SK-N-SH (cell line): Measurements from ENCODE around the gene OPCML. TPM values are rescaled to one million over a fixed set of nuclear protein-coding genes. Genes with fewer than 3 reads are reported as not detected.

Experiments
- CTCF ChIA-PET: fragments of 300-600, 350-600 bp; formaldehyde crosslinking; extraction: SDS; loops from one replicate; lab custom pipeline; 2021; lab: Yijun Ruan, JAX
- POLR2A ChIA-PET: fragments of 350-600 bp; sonication (Branson Sonifier 250); formaldehyde crosslinking; extraction: SDS; loops from one replicate; lab custom pipeline; 2020; ENCODE audit warnings: antibody characterized with exemption, inconsistent platforms; lab: Yijun Ruan, JAX
- DNase-seq: peaks from one replicate; pipeline ENCODE4 v3.0.0; 2012
- H2AFZ ChIP-seq: fragments of 200-600 bp; sonication (generic); 2 replicates; pipeline ENCODE4 v1.8.1; 2016; ENCODE audit warnings: antibody characterized with exemption, mild to moderate bottlenecking, low read depth
- H3F3A ChIP-seq: fragments of 200-600 bp; sonication (generic); replicated peaks from 2 replicates; pipeline ENCODE3; 2016; ENCODE audit warnings: antibody characterized with exemption, mild to moderate bottlenecking; ENCODE audit not compliant: insufficient read depth
- H3K27ac ChIP-seq, 2 experiments: fragments of 200-500 bp in 1 of 2; fragments of 200-600 bp in 1 of 2; sonication (Bioruptor generic) in 1 of 2; sonication (generic), shearing (Covaris generic) in 1 of 2; 2 replicates each; pipeline versions ENCODE4 v1.5.1 to v1.6.1; 2014 to 2016; ENCODE audit warnings: low read depth in 2 of 2, inconsistent platforms in 1 of 2, low read length in 1 of 2, mild to moderate bottlenecking in 1 of 2, mixed read lengths in 1 of 2
- H3K27me3 ChIP-seq: fragments of 200-600 bp; sonication (generic), shearing (Covaris generic); 2 replicates; pipeline ENCODE4 v1.6.1; 2016; ENCODE audit warnings: mixed run types; ENCODE audit not compliant: insufficient read depth
- H3K36me3 ChIP-seq, 2 experiments: fragments of 200-500 bp in 1 of 2; fragments of 200-600 bp in 1 of 2; sonication (Bioruptor generic) in 1 of 2; sonication (generic) in 1 of 2; replicated peaks in 1 of 2; 2 replicates each; pipeline versions ENCODE3 to v1.5.1; 2014 to 2016; ENCODE audit warnings: low read length in 1 of 2, mild to moderate bottlenecking in 1 of 2; ENCODE audit not compliant: insufficient read depth in 2 of 2, control insufficient read depth in 1 of 2
- H3K4me1 ChIP-seq, 2 experiments: fragments of 200-500 bp in 1 of 2; fragments of 200-600 bp in 1 of 2; sonication (Bioruptor generic) in 1 of 2; sonication (generic), shearing (Covaris generic) in 1 of 2; 2 replicates each; pipeline versions ENCODE4 v1.5.1 to v1.6.1; 2014 to 2016; ENCODE audit warnings: low read depth in 1 of 2, low read length in 1 of 2, mixed run types in 1 of 2; ENCODE audit not compliant: insufficient read depth in 2 of 2, control insufficient read depth in 1 of 2
- H3K4me2 ChIP-seq: fragments of 200-600 bp; sonication (generic), shearing (Covaris generic); 2 replicates; pipeline ENCODE4 v1.6.1; 2017; ENCODE audit warnings: mixed run types
- H3K4me3 ChIP-seq, 2 experiments: fragments of 200-500 bp in 1 of 2; fragments of 200-600 bp in 1 of 2; sonication (Bioruptor generic) in 1 of 2; sonication (generic), shearing (Covaris generic) in 1 of 2; 2 replicates each; pipeline versions ENCODE4 v1.5.1 to v1.8.1; 2014 to 2016; ENCODE audit warnings: low read depth in 2 of 2, inconsistent platforms in 1 of 2, low read length in 1 of 2, mild to moderate bottlenecking in 1 of 2, mixed read lengths in 1 of 2, moderate library complexity in 1 of 2
- H3K79me2 ChIP-seq: fragments of 200-600 bp; sonication (generic); 2 replicates; pipeline ENCODE4 v1.8.1; 2017; ENCODE audit warnings: mild to moderate bottlenecking; ENCODE audit not compliant: insufficient read depth
- H3K9ac ChIP-seq: fragments of 200-600 bp; sonication (generic); 2 replicates; pipeline ENCODE4 v1.6.1; 2017; ENCODE audit warnings: mixed run types
- H3K9me2 ChIP-seq: fragments of 200-600 bp; sonication (generic); 2 replicates; pipeline ENCODE4 v1.6.1; 2017; ENCODE audit warnings: mixed run types
- H3K9me3 ChIP-seq: fragments of 200-600 bp; sonication (generic); 2 replicates; pipeline ENCODE4 v1.6.1; 2017; ENCODE audit warnings: mixed run types, mild to moderate bottlenecking, moderate library complexity
- H4K20me1 ChIP-seq: fragments of 200-600 bp; sonication (generic); 2 replicates; pipeline ENCODE4 v1.6.1; 2017; ENCODE audit warnings: mild to moderate bottlenecking, mixed run types; ENCODE audit not compliant: insufficient read depth
- ELF1 ChIP-seq: IDR thresholded peaks from 2 replicates; pipeline ENCODE4 v1.4.0; 2012
- JUND ChIP-seq: IDR thresholded peaks from 2 replicates; pipeline ENCODE4 v1.4.0; 2012
- MXI1 ChIP-seq: IDR thresholded peaks from 2 replicates; pipeline ENCODE4 v1.6.1; 2012; ENCODE audit warnings: mild to moderate bottlenecking, low read depth, low read length, improper control_type of control experiment
- NFIC ChIP-seq: IDR thresholded peaks from 2 replicates; pipeline ENCODE4 v1.4.0; 2012; ENCODE audit warnings: borderline replicate concordance
- RAD21 ChIP-seq: IDR thresholded peaks from 2 replicates; pipeline ENCODE4 v1.6.1; 2012; ENCODE audit warnings: mild to moderate bottlenecking, low read length
- RXRA ChIP-seq: IDR thresholded peaks from 2 replicates; pipeline ENCODE4 v1.4.0; 2012; ENCODE audit warnings: low read depth, mild to moderate bottlenecking, borderline replicate concordance
- WGBS: methylation state at CpG from one replicate; pipeline ENCODE4 v1.1.6; 2017; ENCODE audit warnings: low lambda C conversion rate; 5-methylcytosine and 5-hydroxymethylcytosine counted together
- polyA plus RNA-seq, 3 experiments: library from polyadenylated mRNA; depleted of rRNA; stranded (reverse); fragments of >200 nt; gene quantifications; 2 replicates each; pipeline ENCODE4 v1.2.3, GENCODE V29; 2012
- TF ChIP-seq, protein P1 (sequence below): fragments of 150-350 bp; IDR thresholded peaks from 2 replicates; pipeline ENCODE4 v1.6.1; 2017; ENCODE audit warnings: antibody characterized with exemption, low read length, low read depth, borderline replicate concordance
- TF ChIP-seq, protein P2 (sequence below): IDR thresholded peaks from 2 replicates; pipeline ENCODE4 v1.4.0; 2012; ENCODE audit warnings: low read depth, borderline replicate concordance
- TF ChIP-seq, protein P3 (sequence below): IDR thresholded peaks from 2 replicates; pipeline ENCODE4 v1.4.0; 2012; ENCODE audit warnings: low read depth, borderline replicate concordance

OPCML gene
- polyA plus RNA-seq, 1 of the 3 experiments (the other 2 are of a cell fraction) = not detected

DNA sequence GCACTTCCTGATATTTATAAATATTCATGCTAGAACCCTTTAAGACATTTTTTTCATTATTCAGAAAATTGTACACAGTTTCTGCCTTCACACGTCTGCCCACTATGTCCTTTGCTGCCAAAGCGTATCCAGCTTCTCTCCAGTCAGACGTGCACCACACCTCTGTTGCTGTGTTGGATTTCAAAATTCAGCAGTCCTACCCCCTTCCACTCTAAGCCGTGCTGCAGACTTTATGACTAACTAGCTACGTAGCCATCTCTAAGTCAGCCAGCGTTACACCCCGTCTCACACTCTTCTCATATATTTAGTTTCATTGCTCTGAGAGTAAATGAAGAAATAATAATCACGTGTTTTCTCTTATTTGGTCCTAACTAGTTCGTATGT is 28.2 kb upstream of the OPCML start:
- H3K27me3 ChIP-seq = no peaks in the 10 kb centered on the region

DNA sequence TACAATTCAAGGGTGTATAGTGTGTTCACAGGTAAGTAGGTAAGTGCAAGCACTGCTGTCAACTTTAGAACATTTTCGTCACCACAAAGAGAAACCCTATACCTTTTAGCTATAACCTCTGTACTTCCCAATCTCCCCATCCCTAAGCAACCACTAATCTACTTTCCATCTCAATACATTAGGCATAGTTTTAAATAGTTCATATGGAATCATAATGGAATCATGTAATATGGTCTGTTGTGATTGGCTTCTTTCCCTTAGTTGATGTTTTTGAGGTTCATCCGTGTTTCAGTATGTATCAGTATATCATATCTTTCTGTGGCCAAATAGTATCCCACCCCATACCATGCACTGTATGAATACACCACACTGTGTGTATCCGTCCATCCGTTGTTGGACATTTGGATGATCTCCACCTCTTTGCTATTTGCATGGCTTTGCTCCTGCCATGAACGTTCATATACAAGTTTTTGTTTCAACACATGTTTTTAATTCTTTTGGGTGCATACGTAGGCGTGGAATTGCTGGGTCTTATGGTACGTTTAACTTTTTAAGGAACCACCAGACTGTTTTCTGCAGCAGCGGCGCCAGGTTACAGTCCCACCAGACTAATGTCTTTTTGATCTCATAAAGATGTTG is 27.7 kb upstream of the OPCML start:
- no peaks in the 10 kb centered on the region; a peak in 1 of 4 replicates for H3K4me1 ChIP-seq
- H3K36me3 ChIP-seq = no peaks in the 10 kb centered on the region
- H3K79me2 ChIP-seq = no peaks in the 10 kb centered on the region
- no peak overlapping the region for H3K4me3 ChIP-seq
- H3K9me2 ChIP-seq = no peaks in the 10 kb centered on the region
- no peaks in the 10 kb centered on the region for H3F3A ChIP-seq
- no peak overlapping the region for H2AFZ ChIP-seq
- H3K27me3 ChIP-seq = no peaks in the 10 kb centered on the region
- POLR2A ChIA-PET = no interaction called here
- H3K27ac ChIP-seq = no peak overlapping the region
- TF ChIP-seq ELF1 = no peak
- TF ChIP-seq, protein P1, sequence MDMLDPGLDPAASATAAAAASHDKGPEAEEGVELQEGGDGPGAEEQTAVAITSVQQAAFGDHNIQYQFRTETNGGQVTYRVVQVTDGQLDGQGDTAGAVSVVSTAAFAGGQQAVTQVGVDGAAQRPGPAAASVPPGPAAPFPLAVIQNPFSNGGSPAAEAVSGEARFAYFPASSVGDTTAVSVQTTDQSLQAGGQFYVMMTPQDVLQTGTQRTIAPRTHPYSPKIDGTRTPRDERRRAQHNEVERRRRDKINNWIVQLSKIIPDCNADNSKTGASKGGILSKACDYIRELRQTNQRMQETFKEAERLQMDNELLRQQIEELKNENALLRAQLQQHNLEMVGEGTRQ = no peak
- TF ChIP-seq, protein P2, sequence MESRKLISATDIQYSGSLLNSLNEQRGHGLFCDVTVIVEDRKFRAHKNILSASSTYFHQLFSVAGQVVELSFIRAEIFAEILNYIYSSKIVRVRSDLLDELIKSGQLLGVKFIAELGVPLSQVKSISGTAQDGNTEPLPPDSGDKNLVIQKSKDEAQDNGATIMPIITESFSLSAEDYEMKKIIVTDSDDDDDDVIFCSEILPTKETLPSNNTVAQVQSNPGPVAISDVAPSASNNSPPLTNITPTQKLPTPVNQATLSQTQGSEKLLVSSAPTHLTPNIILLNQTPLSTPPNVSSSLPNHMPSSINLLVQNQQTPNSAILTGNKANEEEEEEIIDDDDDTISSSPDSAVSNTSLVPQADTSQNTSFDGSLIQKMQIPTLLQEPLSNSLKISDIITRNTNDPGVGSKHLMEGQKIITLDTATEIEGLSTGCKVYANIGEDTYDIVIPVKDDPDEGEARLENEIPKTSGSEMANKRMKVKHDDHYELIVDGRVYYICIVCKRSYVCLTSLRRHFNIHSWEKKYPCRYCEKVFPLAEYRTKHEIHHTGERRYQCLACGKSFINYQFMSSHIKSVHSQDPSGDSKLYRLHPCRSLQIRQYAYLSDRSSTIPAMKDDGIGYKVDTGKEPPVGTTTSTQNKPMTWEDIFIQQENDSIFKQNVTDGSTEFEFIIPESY = no peak
- TF ChIP-seq JUND = no peak
- TF ChIP-seq RXRA = no peak
- TF ChIP-seq NFIC = no peak
- TF ChIP-seq RAD21 = no peak
- H3K4me2 ChIP-seq = no peak overlapping the region
- WGBS = 38% methylated on average over 10 of the region's 10 CpGs
- H4K20me1 ChIP-seq = no peaks in the 10 kb centered on the region
- no peak overlapping the region for H3K9ac ChIP-seq
- H3K9me3 ChIP-seq = no peaks in the 10 kb centered on the region
- CTCF ChIA-PET = no interaction called here
- DNase-seq = no peak

More for the DNA sequence above, 28.2 kb upstream of the OPCML start:
- Histone ChIP-seq H3K36me3 (no peaks in the 10 kb centered on the region), H3K9me3 (no peaks in the 10 kb centered on the region), H3K4me1 (no peaks in the 10 kb centered on the region; a peak in 1 of 4 replicates), H3K4me2 (no peak overlapping the region)
- CTCF ChIA-PET = no interaction called here
- no peak for DNase-seq
- 30% methylated on average over 9 of the region's 9 CpGs for WGBS
- TF ChIP-seq, protein P3, sequence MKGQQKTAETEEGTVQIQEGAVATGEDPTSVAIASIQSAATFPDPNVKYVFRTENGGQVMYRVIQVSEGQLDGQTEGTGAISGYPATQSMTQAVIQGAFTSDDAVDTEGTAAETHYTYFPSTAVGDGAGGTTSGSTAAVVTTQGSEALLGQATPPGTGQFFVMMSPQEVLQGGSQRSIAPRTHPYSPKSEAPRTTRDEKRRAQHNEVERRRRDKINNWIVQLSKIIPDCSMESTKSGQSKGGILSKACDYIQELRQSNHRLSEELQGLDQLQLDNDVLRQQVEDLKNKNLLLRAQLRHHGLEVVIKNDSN = no peak
- TF ChIP-seq MXI1 (no peak), NFIC (no peak)
- TF ChIP-seq, all 33 proteins: peak for 0
- H3K4me3 ChIP-seq = no peak overlapping the region
- no peaks in the 10 kb centered on the region for H4K20me1 ChIP-seq
- H2AFZ ChIP-seq = no peak overlapping the region
- no peaks in the 10 kb centered on the region for H3F3A ChIP-seq
- no peaks in the 10 kb centered on the region for H3K9me2 ChIP-seq
- H3K9ac ChIP-seq = no peak overlapping the region
- H3K79me2 ChIP-seq = no peaks in the 10 kb centered on the region
- H3K27ac ChIP-seq = no peak overlapping the region
- POLR2A ChIA-PET = no interaction called here
